Stomach (tissue), 4 donors: ENCODE results near the gene RCCD1.

Experiments
- EP300 ChIP-seq: sonication (generic); formaldehyde crosslinking; IDR thresholded peaks from one replicate; pipeline ENCODE4 v1.6.1; 2017; ENCODE audit warnings: antibody characterized with exemption
- POLR2A ChIP-seq, 4 donors: fragments of 450-650 bp; IDR thresholded peaks; one replicate each; pipeline ENCODE4 v1.6.1; 2016; ENCODE audit warnings: antibody characterized with exemption in 4 of 4, control low read depth in 2 of 4, mild to moderate bottlenecking in 1 of 4, moderate library complexity in 1 of 4
- TF ChIP-seq, protein P1 (sequence below), 7 experiments: fragments of 450-650 bp in 4 of 7; fragments of 200-600 bp in 3 of 7; sonication (generic) in 3 of 7; IDR thresholded peaks; one replicate each; pipeline ENCODE4 v1.5.1; 2016 to 2019; ENCODE audit warnings: antibody characterized with exemption in 7 of 7, control low read depth in 2 of 7, mild to moderate bottlenecking in 1 of 7

DNA sequence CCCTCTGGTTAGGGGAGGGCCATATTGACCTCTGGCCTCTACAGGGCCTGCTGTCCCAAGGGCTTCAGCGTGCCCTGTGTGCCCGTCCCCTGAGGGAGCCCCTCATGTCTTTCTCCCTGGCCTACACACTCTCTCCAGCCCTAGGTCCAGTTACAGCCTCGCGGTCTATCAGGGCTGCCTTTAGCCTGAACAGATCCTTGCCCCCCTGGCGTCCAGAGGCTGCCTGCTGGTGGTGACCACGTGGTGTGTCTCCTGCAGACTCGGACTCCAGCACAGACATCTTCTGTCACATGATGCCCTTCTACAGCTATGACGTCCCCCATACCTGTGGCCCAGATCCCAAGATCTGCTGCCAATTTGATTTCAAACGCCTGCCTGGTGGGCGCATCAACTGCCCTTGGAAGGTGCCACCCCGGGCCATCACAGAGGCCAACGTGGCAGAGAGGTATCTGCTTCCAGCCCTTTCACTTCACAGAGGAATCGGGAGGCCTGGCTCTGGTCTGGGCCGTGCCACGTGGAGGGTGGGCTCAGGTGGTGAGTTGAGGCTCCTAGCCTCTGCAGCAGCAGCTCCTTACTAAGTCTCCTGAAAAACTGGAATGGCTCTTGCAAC lies 47.5 kb upstream of the RCCD1 start:
- TF ChIP-seq, protein P1, sequence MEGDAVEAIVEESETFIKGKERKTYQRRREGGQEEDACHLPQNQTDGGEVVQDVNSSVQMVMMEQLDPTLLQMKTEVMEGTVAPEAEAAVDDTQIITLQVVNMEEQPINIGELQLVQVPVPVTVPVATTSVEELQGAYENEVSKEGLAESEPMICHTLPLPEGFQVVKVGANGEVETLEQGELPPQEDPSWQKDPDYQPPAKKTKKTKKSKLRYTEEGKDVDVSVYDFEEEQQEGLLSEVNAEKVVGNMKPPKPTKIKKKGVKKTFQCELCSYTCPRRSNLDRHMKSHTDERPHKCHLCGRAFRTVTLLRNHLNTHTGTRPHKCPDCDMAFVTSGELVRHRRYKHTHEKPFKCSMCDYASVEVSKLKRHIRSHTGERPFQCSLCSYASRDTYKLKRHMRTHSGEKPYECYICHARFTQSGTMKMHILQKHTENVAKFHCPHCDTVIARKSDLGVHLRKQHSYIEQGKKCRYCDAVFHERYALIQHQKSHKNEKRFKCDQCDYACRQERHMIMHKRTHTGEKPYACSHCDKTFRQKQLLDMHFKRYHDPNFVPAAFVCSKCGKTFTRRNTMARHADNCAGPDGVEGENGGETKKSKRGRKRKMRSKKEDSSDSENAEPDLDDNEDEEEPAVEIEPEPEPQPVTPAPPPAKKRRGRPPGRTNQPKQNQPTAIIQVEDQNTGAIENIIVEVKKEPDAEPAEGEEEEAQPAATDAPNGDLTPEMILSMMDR (IDR thresholded peaks at IDR 0.05) = no peak
- no peak for TF ChIP-seq POLR2A (IDR thresholded peaks at IDR 0.05)
- TF ChIP-seq EP300 = no peak
